IPS-20b (cell line): ENCODE data around the gene THRA.

ENCODE experiments used
- H3K27ac ChIP-seq: one replicate; pipeline ENCODE4 v1.5.1; 2013; ENCODE audit warnings: low read length
- H3K27me3 ChIP-seq: 2 replicates; pipeline ENCODE4 v1.6.1; 2013; ENCODE audit warnings: mild to moderate bottlenecking, low read length, inconsistent platforms; ENCODE audit not compliant: insufficient read depth
- H3K36me3 ChIP-seq: 2 replicates; pipeline ENCODE4 v1.6.1; 2013; ENCODE audit warnings: low read depth, mild to moderate bottlenecking, inconsistent platforms, low read length, moderate library complexity; ENCODE audit not compliant: insufficient read depth
- H3K4me1 ChIP-seq: 2 replicates; pipeline ENCODE4 v1.6.1; 2013; ENCODE audit warnings: mild to moderate bottlenecking, control low read depth, inconsistent platforms, low read length, moderate library complexity; ENCODE audit not compliant: insufficient read depth
- H3K4me3 ChIP-seq: 2 replicates; pipeline ENCODE4 v1.5.1; 2013; ENCODE audit warnings: mild to moderate bottlenecking, low read length, inconsistent platforms
- H3K9ac ChIP-seq: 2 replicates; pipeline ENCODE4 v1.6.1; 2013; ENCODE audit warnings: low read depth, mild to moderate bottlenecking, inconsistent platforms, low read length, moderate library complexity
- H3K9me3 ChIP-seq: 2 replicates; pipeline ENCODE4 v1.6.1; 2013; ENCODE audit warnings: mild to moderate bottlenecking, low read depth, low read length, inconsistent platforms; ENCODE audit not compliant: insufficient read depth

Gene THRA

GRCh38 chr17:40069751-40070708 is 7.3 kb downstream of the THRA start:
- peak overlapping the region; percentile 32; the same call in 1 of the 2 replicates for H3K9ac ChIP-seq
- no peaks in the 10 kb centered on the region for H3K9me3 ChIP-seq
- H3K4me3 ChIP-seq, result peak overlapping the region; percentile 53; the same call in 1 of the 2 replicates
- H3K27me3 ChIP-seq, result no peaks in the 10 kb centered on the region
- peaks cover 32% of the 10 kb centered on the region; the same call in 1 of the 2 replicates for H3K4me1 ChIP-seq
- no peak overlapping the region for H3K27ac ChIP-seq
- no peaks in the 10 kb centered on the region for H3K36me3 ChIP-seq

DNA sequence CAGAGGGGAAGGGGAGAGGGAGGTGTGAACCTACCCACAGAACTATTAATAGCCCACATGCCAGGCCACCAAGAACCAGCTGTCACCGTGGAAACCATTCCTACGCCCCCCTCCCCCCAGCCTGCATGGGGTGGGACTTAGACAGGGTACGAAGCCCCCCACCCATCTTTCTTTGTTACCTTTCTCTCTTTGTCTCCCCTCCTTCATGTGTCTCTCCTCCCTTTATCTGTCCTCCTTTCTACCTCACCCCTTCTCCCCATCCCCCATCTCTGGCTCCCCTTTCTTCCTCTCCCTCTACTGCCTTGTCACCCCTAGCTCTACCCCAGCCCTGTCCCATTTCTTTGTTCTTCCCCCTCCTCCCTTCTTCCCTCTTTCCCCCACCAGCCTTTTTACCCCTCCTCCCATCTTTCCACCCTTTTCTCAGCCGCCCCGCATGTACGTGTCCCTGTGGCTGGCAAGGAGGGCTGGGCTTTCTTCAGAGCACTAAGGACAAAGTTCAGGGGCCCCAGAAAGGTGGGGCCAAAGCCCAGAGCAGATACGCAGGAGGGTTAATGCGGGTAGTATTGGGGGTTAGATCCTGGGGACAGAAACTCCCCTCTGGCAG is 8.0 kb downstream of the THRA start:
- 0 out of 2 replicates have a peak overlapping the region, but pooled peaks have one; percentile 27 for H3K9ac ChIP-seq
- H3K4me3 ChIP-seq, result no peak overlapping the region
- H3K4me1 ChIP-seq, result peaks cover 30% of the 10 kb centered on the region; the same call in 1 of the 2 replicates

GRCh38 chr17:40071313-40072039 is 8.7 kb downstream of the THRA start:
- Histone ChIP-seq H3K36me3 (no peaks in the 10 kb centered on the region), H3K27ac (no peak overlapping the region), H3K9ac (0 out of 2 replicates have a peak overlapping the region, but pooled peaks have one; percentile 27), H3K27me3 (no peaks in the 10 kb centered on the region), H3K4me1 (peaks cover 27% of the 10 kb centered on the region; the same call in 1 of the 2 replicates), H3K4me3 (no peak overlapping the region), H3K9me3 (no peaks in the 10 kb centered on the region)

More for the DNA sequence above, 8.0 kb downstream of the THRA start:
- no peak overlapping the region for H3K27ac ChIP-seq
- H3K27me3 ChIP-seq, result no peaks in the 10 kb centered on the region
- H3K9me3 ChIP-seq, result no peaks in the 10 kb centered on the region
- no peaks in the 10 kb centered on the region for H3K36me3 ChIP-seq

DNA sequence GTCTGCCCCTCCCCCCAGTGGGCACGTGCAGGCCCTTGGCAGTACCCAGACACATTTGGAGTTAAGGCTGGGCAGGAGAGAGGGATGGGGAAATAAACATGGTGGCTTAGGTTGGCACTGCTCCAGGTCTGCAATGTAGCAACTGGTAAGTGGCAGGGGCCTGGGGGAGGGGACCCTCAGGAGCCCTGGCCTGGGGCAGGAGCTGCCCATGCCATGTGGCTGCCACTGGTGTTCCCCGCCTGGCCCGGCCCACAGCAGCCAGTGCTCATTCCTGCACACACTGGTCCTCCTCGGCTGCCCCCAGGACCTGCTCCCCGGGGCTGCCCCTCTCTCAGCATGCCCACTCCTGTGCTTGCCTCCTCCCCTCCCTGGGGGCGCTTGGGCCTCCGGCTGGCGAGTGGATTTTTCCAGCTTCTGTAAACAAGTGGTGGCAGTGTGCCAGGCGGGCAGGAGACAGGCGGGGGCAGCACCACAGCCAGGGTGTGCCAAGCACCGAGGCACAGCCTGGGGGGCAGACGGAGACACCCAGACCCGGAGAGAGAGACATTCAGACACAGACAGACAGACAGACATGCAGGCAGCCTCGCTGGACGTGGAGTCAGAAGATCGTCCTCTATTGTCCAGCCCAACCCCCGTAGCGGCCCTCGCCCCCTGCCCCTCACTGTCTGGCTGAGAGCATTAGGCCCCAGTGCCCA is 9.4 kb downstream of the THRA start:
- H3K27ac ChIP-seq, result no peak overlapping the region
- H3K36me3 ChIP-seq, result no peaks in the 10 kb centered on the region
- no peak overlapping the region for H3K9ac ChIP-seq
- H3K9me3 ChIP-seq, result no peaks in the 10 kb centered on the region
- H3K27me3 ChIP-seq, result no peaks in the 10 kb centered on the region
- H3K4me1 ChIP-seq, result peaks cover 27% of the 10 kb centered on the region; the same call in 1 of the 2 replicates
- H3K4me3 ChIP-seq, result no peak overlapping the region

DNA sequence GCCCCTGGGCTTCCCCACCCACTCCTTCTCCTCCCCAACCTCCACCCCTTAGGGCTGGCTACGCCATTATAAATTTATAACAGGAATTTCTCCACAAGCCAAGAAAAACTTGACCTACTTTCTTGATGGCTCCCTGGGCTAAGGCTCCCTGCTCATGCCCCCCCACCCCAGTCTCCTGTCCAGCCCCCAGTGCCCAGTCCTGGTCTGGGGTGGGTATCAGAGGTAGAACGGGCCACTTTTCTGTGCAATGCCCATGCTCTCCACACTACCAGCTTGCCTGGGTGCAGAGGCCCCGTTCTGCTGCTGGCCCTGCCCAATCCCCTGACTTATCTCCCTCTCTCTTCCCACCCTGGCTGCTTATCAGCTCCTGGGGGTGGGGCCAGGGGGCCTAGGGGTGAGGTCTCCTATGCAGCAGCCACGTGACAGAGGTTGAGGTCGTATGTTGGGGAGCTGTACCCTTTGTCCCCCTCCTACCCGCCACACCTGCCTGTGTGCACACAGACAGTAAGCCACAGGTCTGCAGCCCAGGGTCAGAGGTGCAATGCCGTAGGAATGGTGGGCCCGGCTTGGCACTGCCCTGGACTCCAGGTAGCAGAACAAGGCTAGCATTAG is 10.1 kb downstream of the THRA start:
- Histone ChIP-seq H3K9ac (no peak overlapping the region), H3K9me3 (no peaks in the 10 kb centered on the region), H3K4me3 (no peak overlapping the region), H3K36me3 (no peaks in the 10 kb centered on the region), H3K4me1 (peaks cover 27% of the 10 kb centered on the region; the same call in 1 of the 2 replicates), H3K27ac (no peak overlapping the region), H3K27me3 (no peaks in the 10 kb centered on the region)

- H3K27ac ChIP-seq, result no peak overlapping the region
These were observed 10.8 kb downstream of the THRA start for GRCh38 chr17:40073454-40074174.

DNA sequence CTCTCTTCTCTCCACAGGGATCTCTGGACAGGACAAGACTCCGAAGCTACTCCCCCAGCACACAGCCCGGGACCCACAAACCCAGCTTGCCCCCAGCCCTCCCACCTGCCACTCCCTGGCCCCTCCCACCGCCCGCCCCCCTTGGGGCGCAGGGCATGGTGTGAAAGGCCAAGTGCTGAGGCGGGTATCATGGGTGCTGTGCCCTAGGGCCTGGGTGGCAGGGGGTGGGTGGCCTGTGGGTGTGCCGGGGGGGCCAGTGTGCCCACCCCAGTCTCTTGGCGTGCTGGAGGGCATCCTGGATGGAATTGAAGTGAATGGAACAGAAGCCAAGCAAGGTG is 11.4 kb downstream of the THRA start:
- Histone ChIP-seq H3K9ac (no peak overlapping the region), H3K36me3 (no peaks in the 10 kb centered on the region), H3K27ac (no peak overlapping the region), H3K27me3 (no peaks in the 10 kb centered on the region), H3K9me3 (no peaks in the 10 kb centered on the region), H3K4me3 (no peak overlapping the region), H3K4me1 (peaks cover 20% of the 10 kb centered on the region; the same call in 1 of the 2 replicates)

More at GRCh38 chr17:40073454-40074174, 10.8 kb downstream of the THRA start:
- Histone ChIP-seq H3K36me3 (no peaks in the 10 kb centered on the region), H3K4me1 (peaks cover 24% of the 10 kb centered on the region; the same call in 1 of the 2 replicates), H3K9me3 (no peaks in the 10 kb centered on the region), H3K9ac (no peak overlapping the region), H3K27me3 (no peaks in the 10 kb centered on the region), H3K4me3 (no peak overlapping the region)

DNA sequence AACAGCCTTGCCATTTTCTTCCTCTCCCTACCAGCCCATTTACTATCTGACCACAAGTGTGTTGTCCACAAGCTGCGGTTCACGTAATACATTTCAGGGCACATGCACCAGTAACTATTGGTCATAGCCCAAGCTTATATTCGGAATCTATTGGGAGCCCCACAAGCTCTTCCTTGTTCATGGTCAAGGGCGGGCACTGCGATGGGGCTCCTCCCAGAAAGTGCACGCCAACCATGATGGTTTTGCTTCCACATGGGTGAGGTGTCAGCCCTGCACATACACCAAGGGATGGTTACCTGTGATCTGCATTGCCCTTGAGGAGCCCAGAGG is 12.1 kb downstream of the THRA start:
- peak overlapping the region; percentile 53 for H3K27ac ChIP-seq
- no peaks in the 10 kb centered on the region for H3K36me3 ChIP-seq
- no peaks in the 10 kb centered on the region for H3K9me3 ChIP-seq
- H3K27me3 ChIP-seq, result no peaks in the 10 kb centered on the region
- peak overlapping the region; percentile 35; the same call in 1 of the 2 replicates for H3K9ac ChIP-seq
- H3K4me3 ChIP-seq, result no peak overlapping the region
- H3K4me1 ChIP-seq, result peaks cover 13% of the 10 kb centered on the region; the same call in 1 of the 2 replicates

DNA sequence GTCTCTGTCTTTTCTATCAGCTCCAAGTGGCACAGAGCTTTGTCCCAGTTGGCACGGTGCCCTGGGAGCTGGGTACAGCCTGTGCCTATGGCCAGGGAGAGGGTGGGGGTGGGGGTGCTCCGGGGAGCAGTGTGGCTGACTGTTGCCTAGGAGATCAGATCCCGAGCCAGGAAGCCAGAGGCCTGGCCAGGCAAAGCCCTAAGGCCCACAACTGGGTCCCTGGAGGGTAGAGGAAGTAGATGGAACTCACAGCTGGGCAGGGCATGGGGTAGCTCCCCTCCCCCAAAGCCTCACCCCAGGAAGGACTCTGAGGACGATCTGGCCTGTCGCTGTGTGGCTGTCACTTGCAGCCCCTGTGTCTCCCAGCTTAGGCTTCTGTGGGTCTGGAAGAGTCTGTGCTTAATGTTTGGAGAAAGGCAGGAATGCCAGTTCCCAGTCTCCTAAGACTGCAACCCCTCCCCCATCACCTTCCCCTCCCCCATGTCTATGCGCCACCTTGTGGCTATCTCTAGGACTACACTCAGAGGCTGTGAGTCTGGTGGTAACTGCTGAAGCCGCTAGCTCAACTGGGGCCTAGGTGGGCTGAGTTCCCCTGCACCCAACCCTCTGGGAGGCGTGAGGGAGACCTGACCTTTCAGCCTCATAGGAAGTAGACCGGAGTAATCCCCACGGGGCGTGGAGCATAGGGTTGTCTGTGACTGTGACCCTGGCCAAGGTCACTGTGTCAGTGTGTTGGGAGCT is 12.6 kb downstream of the THRA start:
- H3K27me3 ChIP-seq, result no peaks in the 10 kb centered on the region
- H3K27ac ChIP-seq, result peak overlapping the region; percentile 53
- peaks cover 9% of the 10 kb centered on the region; the same call in 1 of the 2 replicates for H3K4me1 ChIP-seq
- peak overlapping the region; percentile 40; the same call in 1 of the 2 replicates for H3K4me3 ChIP-seq
- peak overlapping the region; percentile 56; the same call in 1 of the 2 replicates for H3K9ac ChIP-seq
- H3K9me3 ChIP-seq, result no peaks in the 10 kb centered on the region
- H3K36me3 ChIP-seq, result no peaks in the 10 kb centered on the region
